Measurements from ENCODE around the gene RNF4.

Gene RNF4

GRCh38 chr4:2432004-2432403 is 36.9 kb upstream of the RNF4 start:
- TF ChIP-seq, protein P1, sequence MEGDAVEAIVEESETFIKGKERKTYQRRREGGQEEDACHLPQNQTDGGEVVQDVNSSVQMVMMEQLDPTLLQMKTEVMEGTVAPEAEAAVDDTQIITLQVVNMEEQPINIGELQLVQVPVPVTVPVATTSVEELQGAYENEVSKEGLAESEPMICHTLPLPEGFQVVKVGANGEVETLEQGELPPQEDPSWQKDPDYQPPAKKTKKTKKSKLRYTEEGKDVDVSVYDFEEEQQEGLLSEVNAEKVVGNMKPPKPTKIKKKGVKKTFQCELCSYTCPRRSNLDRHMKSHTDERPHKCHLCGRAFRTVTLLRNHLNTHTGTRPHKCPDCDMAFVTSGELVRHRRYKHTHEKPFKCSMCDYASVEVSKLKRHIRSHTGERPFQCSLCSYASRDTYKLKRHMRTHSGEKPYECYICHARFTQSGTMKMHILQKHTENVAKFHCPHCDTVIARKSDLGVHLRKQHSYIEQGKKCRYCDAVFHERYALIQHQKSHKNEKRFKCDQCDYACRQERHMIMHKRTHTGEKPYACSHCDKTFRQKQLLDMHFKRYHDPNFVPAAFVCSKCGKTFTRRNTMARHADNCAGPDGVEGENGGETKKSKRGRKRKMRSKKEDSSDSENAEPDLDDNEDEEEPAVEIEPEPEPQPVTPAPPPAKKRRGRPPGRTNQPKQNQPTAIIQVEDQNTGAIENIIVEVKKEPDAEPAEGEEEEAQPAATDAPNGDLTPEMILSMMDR (IDR thresholded peaks at IDR 0.05; ENCODE audit: low read depth, low read length, missing control alignments), result no peak
- no peak for DNase-seq (ENCODE audit: low read depth)
- H3K4me3 ChIP-seq (ENCODE audit: low read depth, low read length), result no peak overlapping the region

DNA sequence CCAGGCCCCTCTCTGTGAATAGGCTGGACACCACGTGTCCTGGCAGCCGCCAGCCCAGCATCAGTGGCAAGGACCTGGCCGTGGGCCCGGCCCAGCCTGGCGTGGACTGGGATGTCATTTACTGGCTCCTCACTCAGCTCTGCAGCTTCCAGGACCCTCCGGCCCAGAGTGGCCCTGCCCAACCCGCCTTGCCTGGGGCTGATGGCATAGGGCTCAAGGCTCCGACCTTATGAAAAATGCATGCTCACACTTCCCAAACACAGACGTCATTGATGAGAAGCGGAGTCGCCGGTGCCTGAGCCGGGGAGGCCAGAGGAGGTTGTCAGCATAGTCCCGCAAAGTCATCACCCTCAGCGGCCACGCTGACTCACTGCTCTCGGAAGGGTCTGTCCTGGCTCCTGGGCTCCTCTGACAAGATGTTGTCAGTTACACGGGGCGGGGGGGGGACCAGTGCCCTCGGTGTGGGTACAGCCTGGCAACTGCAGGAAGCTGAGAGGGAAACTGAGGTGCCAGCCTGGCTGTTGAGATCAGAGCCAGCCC is 35.8 kb upstream of the RNF4 start:
- TF ChIP-seq, protein P1 (IDR thresholded peaks at IDR 0.05; ENCODE audit: low read depth, low read length, missing control alignments), result no peak
- no peak for DNase-seq (ENCODE audit: low read depth)
- H3K4me3 ChIP-seq (ENCODE audit: low read depth, low read length), result no peak overlapping the region

- no peak overlapping the region for H3K4me3 ChIP-seq (ENCODE audit: low read depth, low read length)
- DNase-seq (ENCODE audit: low read depth), result no peak
- TF ChIP-seq, protein P1 (IDR thresholded peaks at IDR 0.05; ENCODE audit: low read depth, low read length, missing control alignments), result no peak
Measured at GRCh38 chr4:2433609-2434350, 35.1 kb upstream of the RNF4 start.

DNA sequence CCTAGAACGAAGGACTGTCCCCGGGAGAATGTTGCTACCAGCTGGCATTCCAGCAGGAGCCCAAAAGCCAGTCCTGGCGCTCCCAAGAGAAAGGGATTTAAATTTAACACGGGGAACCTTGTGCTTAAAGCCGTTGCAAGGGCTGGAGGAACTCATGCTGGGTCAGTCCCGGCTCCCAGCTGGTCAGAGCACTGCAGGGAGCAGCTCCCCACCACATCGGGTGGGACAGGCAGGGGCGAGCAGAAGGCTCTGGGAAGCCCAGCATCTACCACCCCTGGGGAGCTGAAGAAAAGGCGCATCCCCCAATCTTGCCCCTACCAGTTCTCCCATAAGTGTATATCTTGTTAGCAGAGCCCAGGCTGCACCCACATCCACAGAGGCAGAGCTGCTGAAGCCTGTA is 34.5 kb upstream of the RNF4 start:
- H3K4me3 ChIP-seq (ENCODE audit: low read depth, low read length), result no peak overlapping the region
- TF ChIP-seq, protein P1 (IDR thresholded peaks at IDR 0.05; ENCODE audit: low read depth, low read length, missing control alignments), result no peak
- DNase-seq (ENCODE audit: low read depth), result no peak

- H3K4me3 ChIP-seq (ENCODE audit: low read depth, low read length), result no peak overlapping the region
- TF ChIP-seq, protein P1 (IDR thresholded peaks at IDR 0.05; ENCODE audit: low read depth, low read length, missing control alignments), result no peak
- DNase-seq (ENCODE audit: low read depth), result no peak
Measured at GRCh38 chr4:2436301-2436700, 32.6 kb upstream of the RNF4 start.

DNA sequence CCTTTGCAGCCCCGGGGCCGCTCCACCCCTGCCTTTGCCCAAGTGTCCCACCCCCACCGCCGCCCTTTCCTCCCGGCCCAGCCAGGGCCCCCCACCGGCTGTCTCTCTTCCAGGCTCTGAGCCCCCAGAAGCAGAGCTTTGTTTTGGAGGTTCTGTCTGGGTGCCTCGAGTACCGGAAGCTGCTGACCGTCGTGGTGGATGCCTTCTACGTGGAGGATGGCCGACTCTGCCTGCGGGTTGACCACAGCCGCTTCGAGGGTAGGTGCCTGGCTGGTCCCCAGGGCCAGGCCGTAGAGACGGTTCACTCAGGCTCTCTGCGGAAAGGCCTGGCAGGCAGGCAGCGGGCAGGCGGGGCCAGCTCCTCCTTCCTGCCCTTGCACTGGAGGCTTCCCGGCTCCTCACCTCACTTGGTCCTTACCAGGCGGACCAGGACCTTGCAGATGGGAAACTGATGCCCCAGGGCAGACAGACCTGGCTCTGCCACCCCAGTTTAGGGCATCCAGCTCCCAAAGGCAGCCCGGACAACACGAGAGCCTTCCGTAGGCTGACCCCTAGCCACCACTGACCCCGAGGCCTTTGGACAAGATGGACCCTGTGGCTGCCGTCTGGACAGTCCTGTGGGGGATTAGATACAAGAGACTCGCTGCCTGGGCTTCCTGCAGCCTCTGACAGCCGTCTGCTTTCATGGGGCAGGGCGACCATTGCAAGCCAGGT is 32.0 kb upstream of the RNF4 start:
- TF ChIP-seq, protein P1 (IDR thresholded peaks at IDR 0.05; ENCODE audit: low read depth, low read length, missing control alignments), result no peak
- no peak for DNase-seq (ENCODE audit: low read depth)
- H3K4me3 ChIP-seq (ENCODE audit: low read depth, low read length), result no peak overlapping the region

All from GM12864 (cell line).